Activated naive CD8-positive, alpha-beta T cell treated with anti-CD3 and anti-CD28 coated beads, Interleukin-2, amount 50 U/mL, for 24 hours (primary cell): ENCODE data around the gene GLI3.

Experiments
- ATAC-seq: fragments of 150-1000 bp; cut with Tn5 transposase; one replicate; pipeline ENCODE4 v1.10.0; 2021
- DNase-seq: peaks from one replicate; pipeline ENCODE4 v3.0.0; 2021
- H3K27ac Mint-ChIP-seq: one replicate; pipeline ENCODE4 v1.8.0; 2021; ENCODE audit warnings: mild to moderate bottlenecking, mixed read lengths
- H3K27me3 Mint-ChIP-seq: one replicate; pipeline ENCODE4 v1.8.0; 2021; ENCODE audit warnings: mixed read lengths
- H3K36me3 Mint-ChIP-seq: one replicate; pipeline ENCODE4 v1.8.0; 2021; ENCODE audit warnings: low read depth, mixed read lengths
- H3K4me1 Mint-ChIP-seq: one replicate; pipeline ENCODE4 v1.8.0; 2021; ENCODE audit warnings: mixed read lengths
- H3K4me3 Mint-ChIP-seq: one replicate; pipeline ENCODE4 v1.8.0; 2021; ENCODE audit warnings: mild to moderate bottlenecking, moderate library complexity, mixed read lengths
- H3K9me3 Mint-ChIP-seq: one replicate; pipeline ENCODE4 v1.8.0; 2021; ENCODE audit warnings: mixed read lengths

Gene GLI3

GRCh38 chr7:42076870-42077269 lies 160.1 kb downstream of the GLI3 start:
- Mint-ChIP-seq H3K27ac (no peak overlapping the region), H3K27me3 (no peaks in the 10 kb centered on the region), H3K9me3 (no peaks in the 10 kb centered on the region), H3K36me3 (no peaks in the 10 kb centered on the region), H3K4me1 (no peaks in the 10 kb centered on the region), H3K4me3 (no peak overlapping the region)
- ATAC-seq (no peak), DNase-seq (no peak)

GRCh38 chr7:42075418-42075817 lies 161.6 kb downstream of the GLI3 start:
- Mint-ChIP-seq H3K27ac (no peak overlapping the region), H3K36me3 (no peaks in the 10 kb centered on the region), H3K4me3 (no peak overlapping the region), H3K4me1 (no peaks in the 10 kb centered on the region), H3K9me3 (no peaks in the 10 kb centered on the region), H3K27me3 (no peaks in the 10 kb centered on the region)
- no peak for DNase-seq
- ATAC-seq: no peak

- DNase-seq (no peak), ATAC-seq (no peak)
- Mint-ChIP-seq H3K27ac (no peak overlapping the region), H3K4me3 (no peak overlapping the region), H3K36me3 (no peaks in the 10 kb centered on the region), H3K27me3 (no peaks in the 10 kb centered on the region), H3K4me1 (no peaks in the 10 kb centered on the region), H3K9me3 (no peaks in the 10 kb centered on the region)
These were observed 162.9 kb downstream of the GLI3 start for GRCh38 chr7:42074076-42074475.

- Mint-ChIP-seq H3K27ac (no peak overlapping the region), H3K36me3 (no peaks in the 10 kb centered on the region), H3K4me1 (no peaks in the 10 kb centered on the region), H3K9me3 (no peaks in the 10 kb centered on the region), H3K27me3 (no peaks in the 10 kb centered on the region), H3K4me3 (no peak overlapping the region)
- ATAC-seq (no peak), DNase-seq (no peak)
These were observed 165.4 kb downstream of the GLI3 start for GRCh38 chr7:42071372-42072261.

- Mint-ChIP-seq H3K4me3 (no peak overlapping the region), H3K27me3 (no peaks in the 10 kb centered on the region), H3K9me3 (no peaks in the 10 kb centered on the region), H3K27ac (no peak overlapping the region), H3K4me1 (no peaks in the 10 kb centered on the region), H3K36me3 (no peaks in the 10 kb centered on the region)
- DNase-seq (no peak), ATAC-seq (no peak)
These were observed 166.9 kb downstream of the GLI3 start for GRCh38 chr7:42070068-42070467.

- Mint-ChIP-seq H3K4me3 (no peak overlapping the region), H3K36me3 (no peaks in the 10 kb centered on the region), H3K4me1 (no peaks in the 10 kb centered on the region), H3K9me3 (no peaks in the 10 kb centered on the region), H3K27me3 (no peaks in the 10 kb centered on the region), H3K27ac (no peak overlapping the region)
- ATAC-seq: no peak
- DNase-seq: no peak
These were observed 167.4 kb downstream of the GLI3 start for GRCh38 chr7:42069590-42069989.

GRCh38 chr7:42068554-42069280 lies 168.3 kb downstream of the GLI3 start:
- Mint-ChIP-seq H3K9me3 (no peaks in the 10 kb centered on the region), H3K27me3 (no peaks in the 10 kb centered on the region), H3K4me3 (no peak overlapping the region), H3K4me1 (no peaks in the 10 kb centered on the region), H3K36me3 (no peaks in the 10 kb centered on the region), H3K27ac (no peak overlapping the region)
- ATAC-seq (no peak), DNase-seq (no peak)

GRCh38 chr7:42065942-42066341 lies 171.1 kb downstream of the GLI3 start:
- Mint-ChIP-seq H3K9me3 (no peaks in the 10 kb centered on the region), H3K27ac (no peak overlapping the region), H3K27me3 (no peaks in the 10 kb centered on the region), H3K4me1 (no peaks in the 10 kb centered on the region), H3K36me3 (no peaks in the 10 kb centered on the region), H3K4me3 (no peak overlapping the region)
- ATAC-seq: no peak
- no peak for DNase-seq

- no peaks in the 10 kb centered on the region for H3K9me3 Mint-ChIP-seq
These were observed 172.0 kb downstream of the GLI3 start for GRCh38 chr7:42065015-42065414.

GRCh38 chr7:42064534-42064933 lies 172.5 kb downstream of the GLI3 start:
- Mint-ChIP-seq H3K36me3 (no peaks in the 10 kb centered on the region), H3K27ac (no peak overlapping the region), H3K4me1 (no peaks in the 10 kb centered on the region), H3K27me3 (no peaks in the 10 kb centered on the region), H3K9me3 (no peaks in the 10 kb centered on the region), H3K4me3 (no peak overlapping the region)
- no peak for DNase-seq
- no peak for ATAC-seq

More at GRCh38 chr7:42065015-42065414, 172.0 kb downstream of the GLI3 start:
- no peak for DNase-seq
- no peak for ATAC-seq
- Mint-ChIP-seq H3K27me3 (no peaks in the 10 kb centered on the region), H3K36me3 (no peaks in the 10 kb centered on the region), H3K4me3 (no peak overlapping the region), H3K27ac (no peak overlapping the region), H3K4me1 (no peaks in the 10 kb centered on the region)

- no peak overlapping the region for H3K4me3 Mint-ChIP-seq
- no peak for DNase-seq
- no peak for ATAC-seq
- no peaks in the 10 kb centered on the region for H3K27me3 Mint-ChIP-seq
- no peaks in the 10 kb centered on the region for H3K9me3 Mint-ChIP-seq
- H3K36me3 Mint-ChIP-seq: no peaks in the 10 kb centered on the region
- H3K27ac Mint-ChIP-seq: no peak overlapping the region
- no peaks in the 10 kb centered on the region for H3K4me1 Mint-ChIP-seq
These were observed 177.7 kb downstream of the GLI3 start for GRCh38 chr7:42059275-42059674.

- Mint-ChIP-seq H3K27ac (no peak overlapping the region), H3K4me1 (no peaks in the 10 kb centered on the region), H3K4me3 (no peak overlapping the region), H3K9me3 (no peaks in the 10 kb centered on the region), H3K27me3 (no peaks in the 10 kb centered on the region), H3K36me3 (no peaks in the 10 kb centered on the region)
- no peak for ATAC-seq
- DNase-seq: no peak
These were observed 179.7 kb downstream of the GLI3 start for GRCh38 chr7:42057331-42057730.

- H3K4me1 Mint-ChIP-seq: no peaks in the 10 kb centered on the region
- no peaks in the 10 kb centered on the region for H3K27me3 Mint-ChIP-seq
- H3K36me3 Mint-ChIP-seq: no peaks in the 10 kb centered on the region
- no peaks in the 10 kb centered on the region for H3K9me3 Mint-ChIP-seq
- DNase-seq: no peak
- H3K27ac Mint-ChIP-seq: no peak overlapping the region
- ATAC-seq: no peak
- no peak overlapping the region for H3K4me3 Mint-ChIP-seq
These were observed 181.8 kb downstream of the GLI3 start for GRCh38 chr7:42055171-42055570.

GRCh38 chr7:42053834-42054233 lies 183.2 kb downstream of the GLI3 start:
- H3K36me3 Mint-ChIP-seq: no peaks in the 10 kb centered on the region
- no peak for DNase-seq
- no peak overlapping the region for H3K4me3 Mint-ChIP-seq
- ATAC-seq: no peak
- H3K27me3 Mint-ChIP-seq: no peaks in the 10 kb centered on the region
- no peaks in the 10 kb centered on the region for H3K4me1 Mint-ChIP-seq
- H3K27ac Mint-ChIP-seq: no peak overlapping the region
- H3K9me3 Mint-ChIP-seq: no peaks in the 10 kb centered on the region

- ATAC-seq: no peak
These were observed 187.2 kb downstream of the GLI3 start for GRCh38 chr7:42049761-42050160.

More at GRCh38 chr7:42049761-42050160, 187.2 kb downstream of the GLI3 start:
- H3K9me3 Mint-ChIP-seq: no peaks in the 10 kb centered on the region
- no peak for DNase-seq
- no peaks in the 10 kb centered on the region for H3K36me3 Mint-ChIP-seq
- no peak overlapping the region for H3K27ac Mint-ChIP-seq
- no peaks in the 10 kb centered on the region for H3K4me1 Mint-ChIP-seq
- no peak overlapping the region for H3K4me3 Mint-ChIP-seq
- H3K27me3 Mint-ChIP-seq: no peaks in the 10 kb centered on the region
